ENCODE data around the gene CGB5.
"Not testable (repeated sequence)": the region's sequence is repeated elsewhere in the genome, so short reads cannot be mapped to it uniquely, and the experiment has no call there.

CGB5 gene

DNA sequence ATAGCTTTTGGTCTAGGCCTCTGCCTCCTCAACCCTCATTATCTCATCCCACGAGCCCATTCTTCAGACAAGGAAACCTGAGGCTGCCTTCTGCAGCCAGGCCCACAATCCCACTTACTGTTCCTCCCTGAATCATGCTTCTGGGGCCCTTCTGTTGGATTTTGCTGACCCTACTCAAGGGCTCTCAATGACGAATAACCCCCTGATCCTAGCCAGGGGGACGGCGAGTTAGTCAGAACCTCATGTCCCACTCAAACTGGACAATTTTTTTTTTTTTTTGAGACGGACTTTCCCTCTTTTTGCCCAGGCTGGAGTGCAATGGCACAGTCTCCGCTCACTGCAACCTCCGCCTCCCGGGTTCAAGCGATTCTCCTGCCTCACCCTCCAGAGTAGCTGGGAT, 21.5 kb upstream of the CGB5 start:
- DNase-seq, result no peak

DNA sequence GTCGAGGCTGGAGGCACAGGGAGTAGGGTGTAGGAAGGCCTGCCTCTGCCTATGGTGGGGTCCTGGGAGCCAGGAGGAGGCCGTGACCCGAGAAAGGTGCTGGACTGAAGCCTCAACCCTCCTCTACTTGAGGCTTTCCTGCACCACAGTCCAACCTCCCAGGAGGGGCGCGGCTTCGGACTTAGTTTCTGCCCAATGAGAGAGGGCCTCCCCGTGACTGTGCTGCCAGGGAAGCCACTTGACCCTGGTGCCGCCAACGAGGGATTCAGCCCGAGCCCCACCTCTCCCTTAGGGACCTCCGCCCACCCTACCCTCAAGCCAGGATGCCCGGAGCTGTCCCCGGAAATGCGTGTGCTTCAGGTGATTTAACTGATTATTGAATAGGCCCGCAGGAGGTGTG, 19.4 kb upstream of the CGB5 start, which contains the start of gene CGB3:
CGB3 (minus strand) TSS at position 101 of the 400 bp plus-strand sequence. CDS start 362 bp downstream, outside the sequence.
- not testable (repeated sequence) for DNase-seq

DNA sequence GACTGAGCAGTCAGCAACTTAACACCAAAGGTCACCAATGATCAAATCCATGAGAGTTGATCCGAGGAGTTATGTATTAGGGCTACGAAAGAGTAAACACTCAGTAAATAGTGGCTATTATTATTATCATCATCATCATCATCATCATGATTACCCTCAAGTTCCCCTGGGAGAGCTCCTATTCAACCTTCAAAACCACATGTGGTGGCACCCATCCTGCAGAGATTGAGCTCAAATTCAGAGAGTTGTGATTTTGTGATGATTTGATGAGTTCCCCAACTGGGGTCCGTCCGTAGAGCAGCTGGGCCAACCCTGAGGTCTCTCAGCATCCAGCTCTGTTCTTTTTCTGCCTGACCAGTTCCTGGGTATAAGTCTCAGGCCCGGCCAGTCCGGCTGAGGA, 18.6 kb upstream of the CGB5 start:
- DNase-seq, result not testable (repeated sequence)

DNA sequence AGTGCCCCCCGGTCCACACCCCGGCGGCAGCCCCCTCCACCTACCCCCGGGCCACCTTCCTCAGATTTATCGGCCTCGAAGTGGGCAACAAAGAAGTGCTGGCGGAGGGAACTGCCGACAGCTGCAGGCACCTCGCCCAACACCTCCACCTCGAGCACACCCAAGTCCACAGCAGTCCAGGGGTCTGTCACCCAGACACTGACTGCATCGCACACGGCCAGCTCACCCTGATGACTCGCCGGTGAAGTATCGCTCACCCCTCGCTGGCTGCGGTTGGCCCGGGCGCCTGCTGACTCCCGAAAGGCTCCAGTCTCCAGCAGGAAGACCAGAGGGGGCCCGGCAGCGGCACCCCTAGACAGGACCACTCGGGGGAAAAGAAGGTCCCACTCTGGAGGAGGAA, 18.0 kb upstream of the CGB5 start:
- DNase-seq, result not testable (repeated sequence)

- not testable (repeated sequence) for DNase-seq
Observed at GRCh38 chr19:49028686-49029085, 15.0 kb upstream of the CGB5 start.

- not testable (repeated sequence) for DNase-seq
Observed at GRCh38 chr19:49029749-49030148, 13.9 kb upstream of the CGB5 start.

DNA sequence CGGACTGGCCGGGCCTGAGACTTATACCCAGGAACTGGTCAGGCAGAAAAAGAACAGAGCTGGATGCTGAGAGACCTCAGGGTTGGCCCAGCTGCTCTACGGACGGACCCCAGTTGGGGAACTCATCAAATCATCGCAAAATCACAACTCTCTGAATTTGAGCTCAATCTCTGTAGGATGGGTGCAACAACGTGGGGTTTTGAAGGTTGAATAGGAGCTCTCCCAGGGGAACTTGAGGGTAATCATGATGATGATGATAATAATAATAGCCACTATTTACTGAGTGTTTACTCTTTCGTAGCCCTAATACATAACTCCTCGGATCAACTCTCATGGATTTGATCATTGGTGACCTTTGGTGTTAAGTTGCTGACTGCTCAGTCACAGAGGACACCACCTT, 13.3 kb upstream of the CGB5 start:
- DNase-seq, result not testable (repeated sequence)

DNA sequence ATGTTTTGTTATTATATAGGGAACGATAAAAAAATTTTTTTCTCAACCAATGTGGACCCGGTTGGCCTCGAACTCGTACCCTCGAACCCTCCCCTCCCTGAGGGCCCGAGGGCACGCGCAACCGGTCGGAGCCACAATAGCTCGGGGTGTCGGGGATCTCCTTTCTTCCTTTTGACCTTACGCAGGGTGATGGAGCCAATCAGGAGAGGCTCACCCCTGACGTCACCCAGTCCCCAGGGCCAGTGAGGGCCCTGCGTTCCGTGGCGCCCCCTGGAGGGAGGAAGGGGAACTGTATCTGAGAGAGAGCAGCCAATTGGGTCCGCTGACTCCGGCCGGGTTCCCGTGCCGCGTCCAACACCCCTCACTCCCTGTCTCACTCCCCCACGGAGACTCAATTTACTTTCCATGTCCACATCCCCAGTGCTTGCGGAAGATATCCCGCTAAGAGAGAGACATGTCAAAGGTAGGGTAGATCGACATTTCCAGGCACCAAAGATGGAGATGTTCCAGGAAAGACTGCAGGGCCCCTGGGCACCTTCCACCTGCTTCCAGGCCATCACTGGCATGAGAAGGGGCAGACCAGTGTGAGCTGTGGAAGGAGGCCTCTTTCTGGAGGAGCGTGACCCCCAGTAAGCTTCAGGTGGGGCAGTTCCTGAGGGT, 11.9 kb upstream of the CGB5 start, which contains the start of gene CGB2:
CGB2 (plus strand) TSS at position 249 of the 660 bp plus-strand sequence; CDS start at position 455, 206 bp downstream.
- peak; percentile 42 for DNase-seq

DNA sequence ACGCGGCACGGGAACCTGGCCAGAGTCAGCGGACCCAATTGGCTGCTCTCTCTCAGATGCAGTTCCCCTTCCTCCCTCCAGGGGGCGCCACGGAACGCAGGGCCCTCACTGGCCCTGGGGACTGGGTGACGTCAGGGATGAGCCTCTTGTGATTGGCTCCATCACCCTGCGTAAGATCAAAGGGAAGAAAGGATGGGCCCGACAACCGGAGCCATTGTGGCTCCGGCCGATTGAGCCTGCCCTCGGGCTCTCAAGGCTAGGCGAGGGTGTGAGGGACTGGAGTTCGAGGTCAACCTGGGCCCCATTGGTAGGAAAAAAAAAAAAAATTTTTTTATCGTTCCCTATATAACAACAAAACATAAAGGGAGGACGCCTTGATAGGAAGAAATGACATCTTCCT, 6.8 kb upstream of the CGB5 start, which contains the start of gene CGB1:
CGB1 (minus strand) TSS at position 81 of the 400 bp plus-strand sequence. CDS start 184 bp downstream, outside the sequence.
- peak; percentile 46 for DNase-seq

DNA sequence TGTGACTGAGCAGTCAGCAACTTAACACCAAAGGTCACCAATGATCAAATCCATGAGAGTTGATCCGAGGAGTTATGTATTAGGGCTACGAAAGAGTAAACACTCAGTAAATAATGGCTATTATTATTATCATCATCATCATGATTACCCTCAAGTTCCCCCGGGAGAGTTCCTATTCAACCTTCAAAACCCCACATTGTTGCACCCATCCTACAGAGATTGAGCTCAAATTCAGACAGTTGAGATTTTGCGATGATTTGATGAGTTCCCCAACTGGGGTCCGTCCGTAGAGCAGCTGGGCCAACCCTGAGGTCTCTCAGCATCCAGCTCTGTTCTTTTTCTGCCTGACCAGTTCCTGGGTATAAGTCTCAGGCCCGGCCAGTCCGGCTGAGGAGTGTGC, 5.5 kb upstream of the CGB5 start:
- not testable (repeated sequence) for DNase-seq

- not testable (repeated sequence) for DNase-seq
Observed at GRCh38 chr19:49038557-49039276, 4.9 kb upstream of the CGB5 start.

DNA sequence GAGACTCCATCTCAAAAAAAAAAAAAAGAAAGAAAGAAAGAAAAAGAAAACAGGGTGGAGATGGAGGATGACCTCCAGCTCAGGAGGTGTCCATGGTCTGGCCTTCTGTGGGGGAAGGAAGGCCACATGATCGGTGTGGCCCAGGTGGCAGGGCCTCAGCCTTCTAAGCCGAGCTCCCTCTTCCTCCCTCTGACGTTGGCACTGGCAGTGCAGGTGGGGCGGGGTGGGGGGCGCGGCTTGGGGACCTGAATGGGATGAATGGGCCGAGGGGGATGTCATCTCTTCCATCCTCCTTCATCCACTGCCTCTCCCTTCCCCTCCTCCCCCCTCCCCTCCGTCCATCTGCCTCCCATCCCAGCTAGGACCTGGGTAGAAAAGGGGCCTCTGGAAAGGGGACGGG, 3.9 kb upstream of the CGB5 start:
- not testable (repeated sequence) for DNase-seq

DNA sequence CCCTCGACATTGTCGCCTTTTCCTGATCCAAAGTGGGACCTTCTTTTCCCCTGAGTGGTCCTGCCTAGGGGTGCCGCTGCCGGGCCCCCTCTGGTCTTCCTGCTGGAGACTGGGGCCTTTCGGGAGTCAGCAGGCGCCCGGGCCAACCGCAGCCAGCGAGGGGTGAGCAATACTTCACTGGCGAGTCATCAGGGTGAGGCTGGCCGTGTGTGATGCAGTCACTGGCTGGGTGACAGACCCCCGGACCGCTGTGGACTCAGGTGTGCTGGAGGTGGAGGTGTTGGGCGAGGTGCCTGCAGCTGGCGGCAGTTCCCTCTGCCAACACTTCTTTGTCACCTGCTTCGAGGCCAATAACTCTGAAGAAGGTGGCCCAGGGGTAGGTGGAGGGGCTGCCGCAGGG, 1.5 kb upstream of the CGB5 start:
- DNase-seq, result no peak

GRCh38 chr19:49042666-49043065, 982 bp upstream of the CGB5 start:
- DNase-seq, result not testable (repeated sequence)

GRCh38 chr19:49049011-49049410, 5.4 kb downstream of the CGB5 start, which contains the start of gene CGB8:
TSS of gene CGB8 (minus strand) at chr19:49049111. CDS start at chr19:49048739, 372 bp downstream.
- DNase-seq, result not testable (repeated sequence)

GRCh38 chr19:49049834-49050233, 6.2 kb downstream of the CGB5 start:
- not testable (repeated sequence) for DNase-seq

- DNase-seq, result not testable (repeated sequence)
Observed at GRCh38 chr19:49050376-49051033, 6.9 kb downstream of the CGB5 start.

- DNase-seq, result peak; percentile 53
Observed at GRCh38 chr19:49056101-49056901, 12.7 kb downstream of the CGB5 start.

DNA sequence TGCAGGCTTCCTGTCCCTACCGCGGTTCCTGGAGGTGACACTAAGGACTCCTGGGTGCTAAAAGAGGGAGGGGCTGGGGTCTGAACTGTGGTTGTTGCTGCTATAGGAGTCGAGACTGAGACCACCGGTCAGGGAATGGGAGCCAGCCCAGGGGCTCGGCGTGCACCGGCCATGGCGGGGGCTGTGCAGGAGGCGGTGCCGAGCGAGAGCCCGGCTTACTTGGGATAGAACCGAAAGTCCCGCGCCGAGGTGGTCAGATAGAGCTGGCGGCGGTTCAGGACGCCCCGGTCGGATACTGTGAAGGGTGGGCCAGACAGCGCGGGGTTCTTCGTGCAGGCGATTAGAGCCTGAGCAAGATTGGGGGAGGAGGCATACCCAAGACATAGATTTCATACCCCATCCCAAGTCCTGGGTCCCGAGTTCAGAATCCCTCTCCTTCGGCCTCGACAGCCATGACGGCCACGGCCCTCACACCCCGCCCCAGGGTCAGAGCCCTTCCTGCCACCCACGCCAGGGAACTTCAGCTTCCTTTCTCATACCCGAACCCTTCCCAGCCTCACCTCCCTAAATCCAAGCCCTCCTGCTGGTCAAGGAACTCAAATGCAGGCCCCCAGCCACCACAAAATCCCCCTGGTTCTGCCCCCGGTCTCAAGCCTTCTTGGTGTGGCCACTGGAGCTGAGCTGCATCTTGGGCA, 13.4 kb downstream of the CGB5 start:
- DNase-seq, result not testable (repeated sequence)

- DNase-seq, result peak; percentile 63
Observed at GRCh38 chr19:49057636-49058234, 14.1 kb downstream of the CGB5 start, which contains the start of gene CGB7. TSS of gene CGB7 (minus strand) at chr19:49057749. CDS start at chr19:49055375, 2,374 bp downstream.

DNA sequence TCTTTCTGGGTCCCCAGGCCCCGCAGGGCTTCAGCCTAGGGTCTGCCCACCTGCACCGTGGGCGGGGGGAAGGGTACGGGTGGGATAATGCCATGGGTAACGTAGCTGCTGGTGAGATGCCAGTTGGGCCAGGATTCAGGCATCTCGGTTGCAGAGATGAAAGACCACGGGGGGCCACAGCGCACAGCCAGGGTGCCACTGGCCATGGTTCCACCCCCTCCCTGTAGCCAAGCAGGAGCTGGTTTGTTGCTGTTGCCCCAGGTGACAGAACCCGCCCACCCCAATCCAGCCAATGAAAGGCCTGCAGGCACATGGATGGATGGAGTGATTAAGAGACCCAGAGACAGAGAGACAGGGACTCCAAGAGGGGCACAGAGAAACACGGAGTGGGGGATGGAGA, 14.9 kb downstream of the CGB5 start:
- DNase-seq, result no peak

Measured in suppressor macrophage treated with lipopolysaccharide for 4 hours (primary cell).